HEK293 (cell line): ENCODE results near the gene GID4.

Experiments
- CTCF ChIA-PET: fragments of 350-600 bp; formaldehyde crosslinking; extraction: SDS; loops from one replicate; lab custom pipeline; 2021; ENCODE audit warnings: antibody characterized with exemption; lab: Yijun Ruan, JAX
- POLR2A ChIA-PET: fragments of 300-600 bp; formaldehyde crosslinking; extraction: SDS; loops from one replicate; lab custom pipeline; 2020; ENCODE audit warnings: antibody characterized with exemption, inconsistent platforms; lab: Yijun Ruan, JAX
- H3K27ac ChIP-seq: fragments of 200-500 bp; sonication (Bioruptor generic); 2 replicates; pipeline ENCODE4 v1.5.1; 2014; ENCODE audit warnings: low read depth, low read length, control low read depth, inconsistent platforms; ENCODE audit errors: extremely low read depth
- H3K36me3 ChIP-seq, 2 experiments: fragments of 200-500 bp in 1 of 2; sonication (Bioruptor generic) in 1 of 2; 1 replicate in 1 of 2; 2 replicates in 1 of 2; pipeline ENCODE4 v1.5.1; 2014 to 2017; ENCODE audit warnings: inconsistent platforms in 2 of 2, low read length in 2 of 2; ENCODE audit not compliant: control insufficient read depth in 2 of 2, insufficient read depth in 1 of 2
- H3K4me1 ChIP-seq: fragments of 200-500 bp; sonication (Bioruptor generic); 2 replicates; pipeline ENCODE4 v1.5.1; 2014; ENCODE audit warnings: mild to moderate bottlenecking, low read length, inconsistent platforms; ENCODE audit not compliant: control insufficient read depth, insufficient read depth
- H3K4me3 ChIP-seq: 2 replicates; pipeline ENCODE4 v1.5.1; 2011; ENCODE audit warnings: low read depth, mild to moderate bottlenecking, control low read depth, low read length, moderate library complexity
- H3K9me3 ChIP-seq: fragments of 200-500 bp; sonication (Bioruptor generic); 2 replicates; pipeline ENCODE4 v1.5.1; 2014; ENCODE audit warnings: low read depth, low read length, inconsistent platforms; ENCODE audit not compliant: control insufficient read depth, insufficient read depth
- BCL11A ChIP-seq: fragments of 450-650 bp; formaldehyde crosslinking; IDR thresholded peaks from 2 replicates; pipeline ENCODE4 v1.5.1; 2016; ENCODE audit warnings: low read depth, missing biosample characterization, missing genetic modification characterization
- IKZF3 ChIP-seq: fragments of 450-650 bp; IDR thresholded peaks from 2 replicates; pipeline ENCODE4 v1.5.0; 2018; ENCODE audit warnings: missing biosample characterization, mild to moderate bottlenecking, missing genetic modification characterization, moderate library complexity
- KLF10 ChIP-seq: fragments of 450-650 bp; IDR thresholded peaks from 2 replicates; pipeline ENCODE4 v1.5.1; 2018; ENCODE audit warnings: missing biosample characterization, mild to moderate bottlenecking, missing genetic modification characterization
- KLF9 ChIP-seq: fragments of 450-650 bp; formaldehyde crosslinking; IDR thresholded peaks from 2 replicates; pipeline ENCODE4 v1.5.1; 2016; ENCODE audit warnings: missing biosample characterization, missing genetic modification characterization, low read depth
- PRDM1 ChIP-seq: fragments of 450-650 bp; formaldehyde crosslinking; IDR thresholded peaks from 2 replicates; pipeline ENCODE4; 2016; ENCODE audit warnings: missing biosample characterization, missing genetic modification characterization
- SCRT2 ChIP-seq: fragments of 450-650 bp; formaldehyde crosslinking; IDR thresholded peaks from 2 replicates; pipeline ENCODE4 v1.5.1; 2016; ENCODE audit warnings: missing biosample characterization, missing genetic modification characterization
- SP7 ChIP-seq: fragments of 450-650 bp; formaldehyde crosslinking; IDR thresholded peaks from 2 replicates; pipeline ENCODE4 v1.5.1; 2016; ENCODE audit warnings: missing biosample characterization, missing genetic modification characterization
- YY1 ChIP-seq: fragments of 450-650 bp; formaldehyde crosslinking; IDR thresholded peaks from 2 replicates; pipeline ENCODE4 v1.5.1; 2018; ENCODE audit warnings: missing biosample characterization, missing genetic modification characterization
- ZFP69B ChIP-seq: fragments of 450-650 bp; formaldehyde crosslinking; IDR thresholded peaks from 2 replicates; pipeline ENCODE4 v1.5.1; 2016; ENCODE audit warnings: missing biosample characterization, missing genetic modification characterization
- ZNF10 ChIP-seq: fragments of 450-650 bp; formaldehyde crosslinking; IDR thresholded peaks from 2 replicates; pipeline ENCODE4 v1.5.1; 2017; ENCODE audit warnings: missing biosample characterization, missing genetic modification characterization
- ZNF133 ChIP-seq: fragments of 450-650 bp; formaldehyde crosslinking; IDR thresholded peaks from 2 replicates; pipeline ENCODE4 v1.5.1; 2016; ENCODE audit warnings: missing biosample characterization, missing genetic modification characterization
- ZNF239 ChIP-seq: fragments of 450-650 bp; formaldehyde crosslinking; IDR thresholded peaks from 2 replicates; pipeline ENCODE4 v1.5.1; 2016; ENCODE audit warnings: missing biosample characterization, missing genetic modification characterization
- ZNF423 ChIP-seq: fragments of 450-650 bp; formaldehyde crosslinking; IDR thresholded peaks from 2 replicates; pipeline ENCODE4 v1.5.1; 2016; ENCODE audit warnings: missing biosample characterization, missing genetic modification characterization
- ZNF621 ChIP-seq: fragments of 450-650 bp; formaldehyde crosslinking; IDR thresholded peaks from 2 replicates; pipeline ENCODE4 v1.5.1; 2017; ENCODE audit warnings: missing biosample characterization, missing genetic modification characterization
- ZNF629 ChIP-seq: fragments of 450-650 bp; formaldehyde crosslinking; IDR thresholded peaks from 2 replicates; pipeline ENCODE4 v1.5.1; 2017; ENCODE audit warnings: missing biosample characterization, missing genetic modification characterization
- ZNF707 ChIP-seq: fragments of 450-650 bp; formaldehyde crosslinking; IDR thresholded peaks from 2 replicates; pipeline ENCODE4 v1.5.1; 2016; ENCODE audit warnings: missing biosample characterization, missing genetic modification characterization
- ZNF785 ChIP-seq: fragments of 450-650 bp; formaldehyde crosslinking; IDR thresholded peaks from 2 replicates; pipeline ENCODE4 v1.5.1; 2016; ENCODE audit warnings: missing biosample characterization, missing genetic modification characterization
- TF ChIP-seq, protein P1 (sequence below): fragments of 450-650 bp; formaldehyde crosslinking; conservative IDR thresholded peaks from 2 replicates; pipeline ENCODE4 v1.5.1; 2016; ENCODE audit warnings: low read depth, missing biosample characterization, missing genetic modification characterization
- TF ChIP-seq, protein P2 (sequence below): fragments of 450-650 bp; formaldehyde crosslinking; IDR thresholded peaks from 2 replicates; pipeline ENCODE4 v1.5.0; 2017; ENCODE audit warnings: missing biosample characterization, missing genetic modification characterization, borderline replicate concordance

GID4 gene

DNA sequence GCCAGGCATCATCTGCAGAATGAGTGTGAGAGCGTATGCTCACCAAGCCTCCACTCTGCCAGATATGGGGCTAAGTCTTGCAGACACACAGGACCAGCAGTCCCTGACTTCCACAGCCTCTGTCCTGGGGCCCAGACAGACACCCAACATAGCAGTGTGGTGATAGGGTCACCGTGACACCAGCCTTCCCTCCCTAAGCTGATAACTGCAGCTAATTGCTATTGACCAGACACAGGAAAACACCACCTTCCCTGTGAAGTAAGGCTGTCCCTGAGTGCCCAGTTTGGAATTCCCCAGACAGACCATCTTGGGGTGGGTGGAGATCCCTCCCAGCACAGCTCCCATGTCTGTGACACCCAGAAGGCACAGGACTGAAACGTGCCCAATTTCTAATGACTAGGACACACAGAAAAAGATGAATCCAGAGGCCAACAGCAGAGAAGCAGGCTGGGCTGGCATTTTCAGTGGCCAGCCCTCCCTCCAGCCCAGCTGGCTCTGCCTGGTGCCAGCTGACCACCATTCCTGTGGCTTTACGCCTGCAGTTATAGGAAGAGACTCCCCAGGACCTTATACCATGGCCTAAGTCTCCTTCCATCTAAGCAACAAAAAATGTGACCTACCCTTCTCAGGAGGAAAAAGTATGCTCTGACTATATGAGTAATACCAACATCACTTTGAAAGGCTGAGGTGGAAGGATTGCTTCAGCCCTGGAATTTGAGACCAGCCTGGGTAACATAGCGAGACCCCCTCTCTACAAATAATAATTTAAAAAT lies 30.5 kb upstream of the GID4 start (continued):
- TF ChIP-seq ZNF629 (no peak), SCRT2 (tag by site-specific recombination) (no peak), YY1 (tag by site-specific recombination) (no peak)

DNA sequence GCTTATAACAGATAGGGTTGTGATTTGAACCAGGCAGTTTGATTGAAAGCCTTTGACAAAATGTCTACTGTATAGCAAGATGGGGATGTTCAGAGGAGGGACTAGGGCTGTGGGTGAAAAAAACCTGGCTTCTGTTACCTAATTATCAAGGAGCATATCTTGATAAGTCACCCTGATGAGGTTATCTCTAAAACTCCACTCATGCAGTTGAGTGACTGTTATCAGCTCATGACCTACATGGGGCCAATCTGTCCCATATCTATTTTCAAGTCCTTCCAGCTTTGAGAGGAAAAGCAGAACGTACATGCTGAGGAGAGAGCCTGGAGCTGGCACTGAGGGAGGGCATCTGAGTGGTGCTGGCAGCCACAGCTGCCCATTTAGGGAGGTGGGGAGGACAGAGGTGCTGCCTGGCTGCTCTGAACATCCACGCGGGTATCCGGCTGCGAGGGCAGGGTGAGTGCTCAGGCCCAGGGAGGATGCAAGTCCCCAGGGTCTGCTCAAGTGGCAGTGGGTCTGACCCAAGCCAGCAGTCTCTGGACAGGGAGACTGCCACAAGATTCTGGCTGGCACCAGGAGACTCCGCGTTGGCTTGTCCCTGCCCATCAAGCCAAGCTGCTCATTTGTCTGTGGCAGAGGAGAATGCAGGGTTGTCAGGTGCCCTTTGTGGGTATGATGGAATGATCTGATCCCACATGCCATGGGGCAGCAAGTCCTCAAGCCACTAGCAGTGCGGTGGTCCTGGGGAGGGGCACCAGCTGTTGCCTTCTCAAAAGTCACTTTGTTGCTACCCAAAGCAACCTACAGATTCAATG lies 29.4 kb upstream of the GID4 start:
- H3K9me3 ChIP-seq, result no peaks in the 10 kb centered on the region
- TF ChIP-seq, protein P1, sequence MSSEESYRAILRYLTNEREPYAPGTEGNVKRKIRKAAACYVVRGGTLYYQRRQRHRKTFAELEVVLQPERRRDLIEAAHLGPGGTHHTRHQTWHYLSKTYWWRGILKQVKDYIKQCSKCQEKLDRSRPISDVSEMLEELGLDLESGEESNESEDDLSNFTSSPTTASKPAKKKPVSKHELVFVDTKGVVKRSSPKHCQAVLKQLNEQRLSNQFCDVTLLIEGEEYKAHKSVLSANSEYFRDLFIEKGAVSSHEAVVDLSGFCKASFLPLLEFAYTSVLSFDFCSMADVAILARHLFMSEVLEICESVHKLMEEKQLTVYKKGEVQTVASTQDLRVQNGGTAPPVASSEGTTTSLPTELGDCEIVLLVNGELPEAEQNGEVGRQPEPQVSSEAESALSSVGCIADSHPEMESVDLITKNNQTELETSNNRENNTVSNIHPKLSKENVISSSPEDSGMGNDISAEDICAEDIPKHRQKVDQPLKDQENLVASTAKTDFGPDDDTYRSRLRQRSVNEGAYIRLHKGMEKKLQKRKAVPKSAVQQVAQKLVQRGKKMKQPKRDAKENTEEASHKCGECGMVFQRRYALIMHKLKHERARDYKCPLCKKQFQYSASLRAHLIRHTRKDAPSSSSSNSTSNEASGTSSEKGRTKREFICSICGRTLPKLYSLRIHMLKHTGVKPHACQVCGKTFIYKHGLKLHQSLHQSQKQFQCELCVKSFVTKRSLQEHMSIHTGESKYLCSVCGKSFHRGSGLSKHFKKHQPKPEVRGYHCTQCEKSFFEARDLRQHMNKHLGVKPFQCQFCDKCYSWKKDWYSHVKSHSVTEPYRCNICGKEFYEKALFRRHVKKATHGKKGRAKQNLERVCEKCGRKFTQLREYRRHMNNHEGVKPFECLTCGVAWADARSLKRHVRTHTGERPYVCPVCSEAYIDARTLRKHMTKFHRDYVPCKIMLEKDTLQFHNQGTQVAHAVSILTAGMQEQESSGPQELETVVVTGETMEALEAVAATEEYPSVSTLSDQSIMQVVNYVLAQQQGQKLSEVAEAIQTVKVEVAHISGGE (tag by site-specific recombination), result no peak
- no peak for TF ChIP-seq ZNF133 (tag by site-specific recombination)
- TF ChIP-seq ZNF621, result no peak
- TF ChIP-seq, all 188 proteins: peak for 0
- H3K4me1 ChIP-seq, result no peaks in the 10 kb centered on the region
- no peak overlapping the region for H3K27ac ChIP-seq
- ChIA-PET POLR2A (no interaction called here), CTCF (interaction anchor here (1.3 kb wide), 1 partner anchor 119 kb away, joined by 3 read pairs; no protein-coding TSS in a partner anchor)
- H3K4me3 ChIP-seq, result no peak overlapping the region
- peaks cover 4 to 28% of the 10 kb centered on the region in 2 experiments; a peak in 2 of 3 replicates for H3K36me3 ChIP-seq

DNA sequence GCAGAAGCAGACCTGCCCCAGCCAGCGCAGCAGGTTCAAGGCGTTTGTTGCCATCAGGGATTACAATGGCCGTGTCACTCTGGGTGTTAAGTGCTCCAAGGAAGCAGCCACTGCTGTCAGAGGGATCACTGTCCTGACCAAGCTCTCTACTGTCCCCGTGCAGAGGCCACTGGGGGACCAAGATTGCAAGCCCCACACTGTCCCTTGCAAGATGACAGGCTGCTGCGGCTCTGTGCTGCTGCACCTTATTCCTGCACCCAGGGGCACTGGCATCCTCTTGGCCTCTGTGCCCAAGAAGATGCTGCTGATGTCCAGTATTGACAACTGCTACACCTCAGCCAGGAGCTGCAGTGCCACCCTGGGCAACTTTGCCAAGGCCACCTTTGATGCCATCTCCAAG lies 27.9 kb upstream of the GID4 start:
- Histone ChIP-seq H3K36me3 (peaks cover 4 to 38% of the 10 kb centered on the region in 2 experiments; a peak in 2 of 3 replicates), H3K4me3 (no peak overlapping the region), H3K9me3 (no peaks in the 10 kb centered on the region), H3K4me1 (no peaks in the 10 kb centered on the region), H3K27ac (no peak overlapping the region)
- POLR2A ChIA-PET, result interaction anchor here (1.5 kb wide), 1 partner anchor 39 kb away, joined by 3 read pairs; the partner anchor contains the start of genes DRC3 and TOM1L2
- CTCF ChIA-PET, result interaction anchor here (0.7 kb wide), 1 partner anchor 120 kb away, joined by 3 read pairs; no protein-coding TSS in a partner anchor
- TF ChIP-seq IKZF3 (tag by site-specific recombination) (no peak), KLF10 (tag by site-specific recombination) (no peak), BCL11A (no peak), PRDM1 (tag by site-specific recombination) (no peak), ZNF423 (tag by site-specific recombination) (no peak), ZNF707 (no peak), SP7 (tag by site-specific recombination) (no peak), SCRT2 (tag by site-specific recombination) (no peak), ZNF10 (tag by site-specific recombination) (no peak), ZNF785 (tag by site-specific recombination) (no peak), ZNF239 (no peak), KLF9 (tag by site-specific recombination) (no peak), ZFP69B (no peak)
- TF ChIP-seq, protein P1 (tag by site-specific recombination), result no peak
- TF ChIP-seq, protein P2, sequence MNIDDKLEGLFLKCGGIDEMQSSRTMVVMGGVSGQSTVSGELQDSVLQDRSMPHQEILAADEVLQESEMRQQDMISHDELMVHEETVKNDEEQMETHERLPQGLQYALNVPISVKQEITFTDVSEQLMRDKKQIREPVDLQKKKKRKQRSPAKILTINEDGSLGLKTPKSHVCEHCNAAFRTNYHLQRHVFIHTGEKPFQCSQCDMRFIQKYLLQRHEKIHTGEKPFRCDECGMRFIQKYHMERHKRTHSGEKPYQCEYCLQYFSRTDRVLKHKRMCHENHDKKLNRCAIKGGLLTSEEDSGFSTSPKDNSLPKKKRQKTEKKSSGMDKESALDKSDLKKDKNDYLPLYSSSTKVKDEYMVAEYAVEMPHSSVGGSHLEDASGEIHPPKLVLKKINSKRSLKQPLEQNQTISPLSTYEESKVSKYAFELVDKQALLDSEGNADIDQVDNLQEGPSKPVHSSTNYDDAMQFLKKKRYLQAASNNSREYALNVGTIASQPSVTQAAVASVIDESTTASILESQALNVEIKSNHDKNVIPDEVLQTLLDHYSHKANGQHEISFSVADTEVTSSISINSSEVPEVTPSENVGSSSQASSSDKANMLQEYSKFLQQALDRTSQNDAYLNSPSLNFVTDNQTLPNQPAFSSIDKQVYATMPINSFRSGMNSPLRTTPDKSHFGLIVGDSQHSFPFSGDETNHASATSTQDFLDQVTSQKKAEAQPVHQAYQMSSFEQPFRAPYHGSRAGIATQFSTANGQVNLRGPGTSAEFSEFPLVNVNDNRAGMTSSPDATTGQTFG, result no peak
